OCI-LY1 (cell line): ENCODE results near the gene BRINP1.

Experiments used
- EZH2 ChIP-seq: fragments of 200-600 bp; sonication (generic), shearing (Covaris generic); IDR thresholded peaks from 2 replicates; pipeline ENCODE4 v1.8.0; 2017; ENCODE audit warnings: borderline replicate concordance, mixed run types, mild to moderate bottlenecking, antibody characterized with exemption, low read length, moderate library complexity, mixed read lengths
- TF ChIP-seq, protein P1 (sequence below): fragments of 200-600 bp; sonication (generic), shearing (Covaris generic); IDR thresholded peaks from 2 replicates; pipeline ENCODE4 v1.5.1; 2017; ENCODE audit warnings: mild to moderate bottlenecking, antibody characterized with exemption, low read length, moderate library complexity, mixed read lengths

DNA sequence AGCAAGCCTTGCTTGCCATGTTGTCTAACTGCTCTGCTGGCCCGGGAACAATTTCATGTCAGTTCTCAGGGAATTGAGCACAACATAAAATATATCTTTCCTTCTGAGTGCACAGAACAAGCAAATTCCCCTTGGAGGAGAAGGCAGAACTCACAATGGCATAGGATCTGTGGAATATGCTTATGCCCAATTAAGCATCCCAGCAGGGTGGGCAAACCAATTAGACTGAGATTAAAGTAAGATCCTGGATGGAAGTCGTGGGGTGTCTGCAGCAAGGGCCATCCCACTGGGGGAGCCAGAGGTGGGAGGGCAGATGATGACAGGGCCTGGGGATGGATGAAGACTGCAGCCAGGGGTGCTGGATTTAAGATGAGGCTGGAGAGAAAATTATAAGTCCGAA, 114.1 kb downstream of the BRINP1 start:
- TF ChIP-seq, protein P1, sequence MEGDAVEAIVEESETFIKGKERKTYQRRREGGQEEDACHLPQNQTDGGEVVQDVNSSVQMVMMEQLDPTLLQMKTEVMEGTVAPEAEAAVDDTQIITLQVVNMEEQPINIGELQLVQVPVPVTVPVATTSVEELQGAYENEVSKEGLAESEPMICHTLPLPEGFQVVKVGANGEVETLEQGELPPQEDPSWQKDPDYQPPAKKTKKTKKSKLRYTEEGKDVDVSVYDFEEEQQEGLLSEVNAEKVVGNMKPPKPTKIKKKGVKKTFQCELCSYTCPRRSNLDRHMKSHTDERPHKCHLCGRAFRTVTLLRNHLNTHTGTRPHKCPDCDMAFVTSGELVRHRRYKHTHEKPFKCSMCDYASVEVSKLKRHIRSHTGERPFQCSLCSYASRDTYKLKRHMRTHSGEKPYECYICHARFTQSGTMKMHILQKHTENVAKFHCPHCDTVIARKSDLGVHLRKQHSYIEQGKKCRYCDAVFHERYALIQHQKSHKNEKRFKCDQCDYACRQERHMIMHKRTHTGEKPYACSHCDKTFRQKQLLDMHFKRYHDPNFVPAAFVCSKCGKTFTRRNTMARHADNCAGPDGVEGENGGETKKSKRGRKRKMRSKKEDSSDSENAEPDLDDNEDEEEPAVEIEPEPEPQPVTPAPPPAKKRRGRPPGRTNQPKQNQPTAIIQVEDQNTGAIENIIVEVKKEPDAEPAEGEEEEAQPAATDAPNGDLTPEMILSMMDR = no peak
- TF ChIP-seq EZH2 = no peak
